HEK293T (cell line): Measurements from ENCODE around the gene SPIRE1.
"Not testable (repeated sequence)": the region's sequence is repeated elsewhere in the genome, so short reads cannot be mapped to it uniquely, and the experiment has no call there.

Experiments
- ARNT ChIP-seq: fragments of 450-650 bp; IDR thresholded peaks from 2 replicates; pipeline ENCODE4 v1.6.1; 2017; ENCODE audit warnings: mild to moderate bottlenecking
- BHLHE40 ChIP-seq: fragments of 450-650 bp; IDR thresholded peaks from 2 replicates; pipeline ENCODE4 v1.6.1; 2016; ENCODE audit warnings: mild to moderate bottlenecking, moderate library complexity, borderline replicate concordance
- ELF4 ChIP-seq: fragments of 450-650 bp; IDR thresholded peaks from 2 replicates; pipeline ENCODE4 v1.6.1; 2017; ENCODE audit warnings: antibody characterized with exemption
- FOXA1 ChIP-seq: fragments of 450-650 bp; IDR thresholded peaks from 2 replicates; pipeline ENCODE4 v1.6.1; 2016; ENCODE audit warnings: mild to moderate bottlenecking
- L3MBTL2 ChIP-seq: fragments of 450-650 bp; conservative IDR thresholded peaks from 2 replicates; pipeline ENCODE4 v1.6.1; 2016; ENCODE audit warnings: mild to moderate bottlenecking
- PKNOX1 ChIP-seq: fragments of 450-650 bp; IDR thresholded peaks from 2 replicates; pipeline ENCODE4 v1.6.1; 2016
- SP1 ChIP-seq: fragments of 450-650 bp; IDR thresholded peaks from 2 replicates; pipeline ENCODE4 v1.6.1; 2017
- SUZ12 ChIP-seq: fragments of 450-650 bp; IDR thresholded peaks from 2 replicates; pipeline ENCODE4 v1.6.1; 2016; ENCODE audit warnings: mild to moderate bottlenecking
- TARDBP ChIP-seq: fragments of 450-650 bp; IDR thresholded peaks from 2 replicates; pipeline ENCODE4 v1.6.1; 2016

DNA sequence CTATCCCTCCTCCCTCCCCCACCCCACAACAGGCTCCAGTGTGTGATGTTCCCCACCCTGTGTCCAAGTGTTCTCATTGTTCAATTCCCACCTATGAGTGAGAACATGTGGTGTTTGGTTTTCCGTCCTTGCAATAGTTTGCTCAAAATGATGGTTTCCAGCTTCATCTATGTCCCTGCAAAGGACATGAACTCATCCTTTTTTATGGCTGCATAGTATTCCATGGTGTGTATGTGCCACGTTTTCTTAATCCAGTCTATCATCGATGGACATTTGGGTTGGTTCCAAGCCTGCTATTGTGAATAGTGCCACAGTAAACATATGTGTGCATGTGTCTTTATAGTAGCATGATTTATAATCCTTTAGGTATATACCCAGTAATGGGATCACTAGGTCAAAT, 30.7 kb downstream of the SPIRE1 start:
- TF ChIP-seq ELF4, TARDBP, SP1, BHLHE40, ARNT, L3MBTL2, FOXA1, SUZ12, PKNOX1: not testable (repeated sequence)
